Activated CD8-positive, alpha-beta memory T cell treated with anti-CD3 and anti-CD28 coated beads for 48 hours (primary cell): ENCODE measurements around the gene PDE6A.
"Not testable (repeated sequence)": the region's sequence is repeated elsewhere in the genome, so short reads cannot be mapped to it uniquely, and the experiment has no call there.

ENCODE experiments used
- DNase-seq, 3 experiments: peaks; one replicate each; pipeline ENCODE4 v3.0.0-alpha.2; 2020; ENCODE audit warnings: low read depth in 2 of 3, low spot score in 2 of 3

PDE6A gene

GRCh38 chr5:149865746-149866145, 78.8 kb downstream of the PDE6A start:
- DNase-seq: no peak

- DNase-seq: no peak
Observed at GRCh38 chr5:149863830-149864229, 80.8 kb downstream of the PDE6A start.

- no peak for DNase-seq
Observed at GRCh38 chr5:149863176-149863575, 81.4 kb downstream of the PDE6A start.

- DNase-seq: peak in 1 of 3 experiments; percentile 6
Observed at GRCh38 chr5:149860801-149861322, 83.7 kb downstream of the PDE6A start.

- no peak for DNase-seq
Observed at GRCh38 chr5:149859746-149860145, 84.8 kb downstream of the PDE6A start.

GRCh38 chr5:149858481-149858880, 86.1 kb downstream of the PDE6A start:
- not testable (repeated sequence) for DNase-seq

GRCh38 chr5:149857499-149857898, 87.1 kb downstream of the PDE6A start:
- no peak for DNase-seq

GRCh38 chr5:149855366-149855765, 89.2 kb downstream of the PDE6A start:
- DNase-seq: no peak

GRCh38 chr5:149854866-149855265, 89.7 kb downstream of the PDE6A start:
- DNase-seq: no peak

GRCh38 chr5:149853701-149854100, 90.9 kb downstream of the PDE6A start:
- no peak for DNase-seq

GRCh38 chr5:149853331-149853648, 91.3 kb downstream of the PDE6A start:
- no peak for DNase-seq

- no peak for DNase-seq
Observed at GRCh38 chr5:149852641-149853330, 91.8 kb downstream of the PDE6A start.

- DNase-seq: no peak
Observed at GRCh38 chr5:149851211-149851610, 93.4 kb downstream of the PDE6A start.

GRCh38 chr5:149849966-149850910, 94.4 kb downstream of the PDE6A start:
- DNase-seq: no peak

GRCh38 chr5:149849280-149849965, 95.2 kb downstream of the PDE6A start:
- DNase-seq: no peak

- DNase-seq: no peak
Observed at GRCh38 chr5:149847611-149848010, 97.0 kb downstream of the PDE6A start.

- no peak for DNase-seq
Observed at GRCh38 chr5:149846021-149846420, 98.6 kb downstream of the PDE6A start.

GRCh38 chr5:149845601-149846000, 99.0 kb downstream of the PDE6A start:
- no peak for DNase-seq

GRCh38 chr5:149841851-149842793, 102.5 kb downstream of the PDE6A start:
- no peak for DNase-seq

- DNase-seq: no peak
Observed at GRCh38 chr5:149840226-149840825, 104.3 kb downstream of the PDE6A start.
